SK-N-SH (cell line): Measurements from ENCODE around the gene GLG1. TPM values are rescaled to one million over a fixed set of nuclear protein-coding genes. Genes with fewer than 3 reads are reported as not detected.

Source experiments
- CTCF ChIA-PET: fragments of 300-600, 350-600 bp; formaldehyde crosslinking; extraction: SDS; loops from one replicate; lab custom pipeline; 2021; lab: Yijun Ruan, JAX
- POLR2A ChIA-PET: fragments of 350-600 bp; sonication (Branson Sonifier 250); formaldehyde crosslinking; extraction: SDS; loops from one replicate; lab custom pipeline; 2020; ENCODE audit warnings: antibody characterized with exemption, inconsistent platforms; lab: Yijun Ruan, JAX
- DNase-seq: peaks from one replicate; pipeline ENCODE4 v3.0.0; 2012
- H2AFZ ChIP-seq: fragments of 200-600 bp; sonication (generic); 2 replicates; pipeline ENCODE4 v1.8.1; 2016; ENCODE audit warnings: antibody characterized with exemption, mild to moderate bottlenecking, low read depth
- H3F3A ChIP-seq: fragments of 200-600 bp; sonication (generic); replicated peaks from 2 replicates; pipeline ENCODE3; 2016; ENCODE audit warnings: antibody characterized with exemption, mild to moderate bottlenecking; ENCODE audit not compliant: insufficient read depth
- H3K27ac ChIP-seq, 2 experiments: fragments of 200-500 bp in 1 of 2; fragments of 200-600 bp in 1 of 2; sonication (Bioruptor generic) in 1 of 2; sonication (generic), shearing (Covaris generic) in 1 of 2; 2 replicates each; pipeline versions ENCODE4 v1.5.1 to v1.6.1; 2014 to 2016; ENCODE audit warnings: low read depth in 2 of 2, inconsistent platforms in 1 of 2, low read length in 1 of 2, mild to moderate bottlenecking in 1 of 2, mixed read lengths in 1 of 2
- H3K27me3 ChIP-seq: fragments of 200-600 bp; sonication (generic), shearing (Covaris generic); 2 replicates; pipeline ENCODE4 v1.6.1; 2016; ENCODE audit warnings: mixed run types; ENCODE audit not compliant: insufficient read depth
- H3K36me3 ChIP-seq, 2 experiments: fragments of 200-500 bp in 1 of 2; fragments of 200-600 bp in 1 of 2; sonication (Bioruptor generic) in 1 of 2; sonication (generic) in 1 of 2; replicated peaks in 1 of 2; 2 replicates each; pipeline versions ENCODE3 to v1.5.1; 2014 to 2016; ENCODE audit warnings: low read length in 1 of 2, mild to moderate bottlenecking in 1 of 2; ENCODE audit not compliant: insufficient read depth in 2 of 2, control insufficient read depth in 1 of 2
- H3K4me1 ChIP-seq, 2 experiments: fragments of 200-500 bp in 1 of 2; fragments of 200-600 bp in 1 of 2; sonication (Bioruptor generic) in 1 of 2; sonication (generic), shearing (Covaris generic) in 1 of 2; 2 replicates each; pipeline versions ENCODE4 v1.5.1 to v1.6.1; 2014 to 2016; ENCODE audit warnings: low read depth in 1 of 2, low read length in 1 of 2, mixed run types in 1 of 2; ENCODE audit not compliant: insufficient read depth in 2 of 2, control insufficient read depth in 1 of 2
- H3K4me2 ChIP-seq: fragments of 200-600 bp; sonication (generic), shearing (Covaris generic); 2 replicates; pipeline ENCODE4 v1.6.1; 2017; ENCODE audit warnings: mixed run types
- H3K4me3 ChIP-seq, 2 experiments: fragments of 200-500 bp in 1 of 2; fragments of 200-600 bp in 1 of 2; sonication (Bioruptor generic) in 1 of 2; sonication (generic), shearing (Covaris generic) in 1 of 2; 2 replicates each; pipeline versions ENCODE4 v1.5.1 to v1.8.1; 2014 to 2016; ENCODE audit warnings: low read depth in 2 of 2, inconsistent platforms in 1 of 2, low read length in 1 of 2, mild to moderate bottlenecking in 1 of 2, mixed read lengths in 1 of 2, moderate library complexity in 1 of 2
- H3K79me2 ChIP-seq: fragments of 200-600 bp; sonication (generic); 2 replicates; pipeline ENCODE4 v1.8.1; 2017; ENCODE audit warnings: mild to moderate bottlenecking; ENCODE audit not compliant: insufficient read depth
- H3K9ac ChIP-seq: fragments of 200-600 bp; sonication (generic); 2 replicates; pipeline ENCODE4 v1.6.1; 2017; ENCODE audit warnings: mixed run types
- H3K9me2 ChIP-seq: fragments of 200-600 bp; sonication (generic); 2 replicates; pipeline ENCODE4 v1.6.1; 2017; ENCODE audit warnings: mixed run types
- H3K9me3 ChIP-seq: fragments of 200-600 bp; sonication (generic); 2 replicates; pipeline ENCODE4 v1.6.1; 2017; ENCODE audit warnings: mixed run types, mild to moderate bottlenecking, moderate library complexity
- H4K20me1 ChIP-seq: fragments of 200-600 bp; sonication (generic); 2 replicates; pipeline ENCODE4 v1.6.1; 2017; ENCODE audit warnings: mild to moderate bottlenecking, mixed run types; ENCODE audit not compliant: insufficient read depth
- EP300 ChIP-seq, 2 experiments: IDR thresholded peaks; 2 replicates each; pipeline versions ENCODE4 v1.4.0 to v1.6.1; 2012; ENCODE audit warnings: borderline replicate concordance in 1 of 2, low read depth in 1 of 2, low read length in 1 of 2
- FOSL2 ChIP-seq: IDR thresholded peaks from 2 replicates; pipeline ENCODE4 v1.4.0; 2012; ENCODE audit warnings: low read depth, mild to moderate bottlenecking, moderate library complexity, borderline replicate concordance
- GATA2 ChIP-seq: sonication (generic); formaldehyde crosslinking; IDR thresholded peaks from 2 replicates; pipeline ENCODE4 v1.5.0; 2020; ENCODE audit warnings: mild to moderate bottlenecking, missing genetic modification reagents
- JUND ChIP-seq: IDR thresholded peaks from 2 replicates; pipeline ENCODE4 v1.4.0; 2012
- MXI1 ChIP-seq: IDR thresholded peaks from 2 replicates; pipeline ENCODE4 v1.6.1; 2012; ENCODE audit warnings: mild to moderate bottlenecking, low read depth, low read length, improper control_type of control experiment
- NFIC ChIP-seq: IDR thresholded peaks from 2 replicates; pipeline ENCODE4 v1.4.0; 2012; ENCODE audit warnings: borderline replicate concordance
- NRF1 ChIP-seq: IDR thresholded peaks from 2 replicates; pipeline ENCODE4 v1.6.1; 2012; ENCODE audit warnings: low read depth, mild to moderate bottlenecking, low read length
- PBX3 ChIP-seq: IDR thresholded peaks from 2 replicates; pipeline ENCODE4; 2012
- POLR2AphosphoS5 ChIP-seq: IDR thresholded peaks from 2 replicates; pipeline ENCODE4 v1.6.1; 2012; ENCODE audit warnings: low read depth, low read length
- TCF12 ChIP-seq: IDR thresholded peaks from 2 replicates; pipeline ENCODE4 v1.4.0; 2012
- WGBS: methylation state at CpG from one replicate; pipeline ENCODE4 v1.1.6; 2017; ENCODE audit warnings: low lambda C conversion rate; 5-methylcytosine and 5-hydroxymethylcytosine counted together
- polyA plus RNA-seq, 3 experiments: library from polyadenylated mRNA; depleted of rRNA; stranded (reverse); fragments of >200 nt; gene quantifications; 2 replicates each; pipeline ENCODE4 v1.2.3, GENCODE V29; 2012

The GLG1 gene
- polyA plus RNA-seq, 1 of the 3 experiments (the other 2 are of a cell fraction), result 71.1 TPM

DNA sequence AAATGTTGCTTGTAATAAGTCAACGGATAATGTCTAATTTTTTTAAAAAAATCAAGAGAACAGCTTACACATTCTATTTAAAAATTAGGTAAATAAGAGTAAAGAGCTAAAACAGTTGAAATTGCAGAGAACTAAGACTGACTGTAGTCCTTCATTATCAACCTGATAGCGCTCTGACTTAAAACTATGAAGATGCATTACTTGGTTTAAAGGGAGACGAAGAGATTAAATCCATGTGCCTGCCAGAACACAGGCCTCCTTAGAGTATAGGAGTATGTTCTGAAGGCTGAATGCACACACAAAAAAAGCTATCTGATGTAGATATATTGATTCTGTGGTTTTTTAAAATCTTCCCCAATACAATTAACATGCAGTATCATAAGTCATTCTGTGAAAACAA is 28.5 kb downstream of the GLG1 start:
- H2AFZ ChIP-seq, result no peak overlapping the region
- TF ChIP-seq FOSL2, result no peak
- TF ChIP-seq POLR2AphosphoS5, result 0 out of 2 replicates have a peak, but pooled peaks have one; percentile 5
- TF ChIP-seq PBX3, result 0 out of 2 replicates have a peak, but pooled peaks have one; percentile 6
- ChIA-PET CTCF (interaction anchor here (0.9 kb wide), 1 partner anchor 16 kb away, joined by 3 read pairs; no protein-coding TSS in a partner anchor), POLR2A (no interaction called here)
- peaks cover 93% of the 10 kb centered on the region for H3K79me2 ChIP-seq
- H3K4me1 ChIP-seq, result peaks cover 0 to 35% of the 10 kb centered on the region in 2 experiments
- H3K4me2 ChIP-seq, result peak overlapping the region; percentile 23
- no peaks in the 10 kb centered on the region for H3K27me3 ChIP-seq
- H3K36me3 ChIP-seq, result no peaks in the 10 kb centered on the region
- 30% methylated on average over 3 of the region's 3 CpGs for WGBS
- no peak for DNase-seq
- H3K4me3 ChIP-seq, result no peak overlapping the region
- peak overlapping the region; percentile 3 to 59; a peak in 2 of 4 replicates for H3K27ac ChIP-seq
- peaks cover 63% of the 10 kb centered on the region for H4K20me1 ChIP-seq
- no peaks in the 10 kb centered on the region for H3K9me3 ChIP-seq
- H3F3A ChIP-seq, result peaks cover 29% of the 10 kb centered on the region
- H3K9me2 ChIP-seq, result no peaks in the 10 kb centered on the region
- no peak overlapping the region for H3K9ac ChIP-seq

- H3K79me2 ChIP-seq, result peaks cover 91% of the 10 kb centered on the region
- H3K27me3 ChIP-seq, result no peaks in the 10 kb centered on the region
- no peak overlapping the region for H3K9ac ChIP-seq
- H3K4me2 ChIP-seq, result peak overlapping the region; percentile 23
- no peak overlapping the region for H3K4me3 ChIP-seq
- no peak for DNase-seq
- 10% methylated on average over 2 of the region's 2 CpGs for WGBS
- H3K9me3 ChIP-seq, result no peaks in the 10 kb centered on the region
- TF ChIP-seq FOSL2 (peak; percentile 91), GATA2 (no peak), EP300 (IDR thresholded peaks at IDR 0.05; ENCODE audit: borderline replicate concordance in 1 of 2, low read depth in 1 of 2, low read length in 1 of 2) (peak in 1 of 2 experiments; percentile 35; a peak in 1 of 4 replicates), POLR2AphosphoS5 (peak; percentile 28; the same call in 1 of the 2 replicates), MXI1 (no peak), PBX3 (peak; percentile 55), JUND (peak; percentile 79), NFIC (peak; percentile 58; the same call in 1 of the 2 replicates), TCF12 (no peak), NRF1 (no peak)
- H2AFZ ChIP-seq, result no peak overlapping the region
- H3K36me3 ChIP-seq, result no peaks in the 10 kb centered on the region
- no peaks in the 10 kb centered on the region for H3K9me2 ChIP-seq
- H3K4me1 ChIP-seq, result peaks cover 0 to 35% of the 10 kb centered on the region in 2 experiments
- peaks cover 62% of the 10 kb centered on the region for H4K20me1 ChIP-seq
- peaks cover 29% of the 10 kb centered on the region for H3F3A ChIP-seq
- ChIA-PET CTCF (no interaction called here), POLR2A (interaction anchor here (0.6 kb wide), 1 partner anchor 99 kb away, joined by 5 read pairs; no protein-coding TSS in a partner anchor)
- H3K27ac ChIP-seq, result peak overlapping the region; percentile 3 to 59; a peak in 2 of 4 replicates
Measured at GRCh38 chr16:74577882-74578366, 29.0 kb downstream of the GLG1 start.
